HK-2 (cell line): ENCODE measurements around the gene NEIL1.

Experiments
- DNase-seq: peaks from one replicate; pipeline ENCODE4 v3.0.0-alpha.2; 2018; ENCODE audit not compliant: unreplicated experiment

NEIL1 gene

GRCh38 chr15:75356517-75356916, 9.7 kb downstream of the NEIL1 start:
- no peak for DNase-seq

GRCh38 chr15:75357976-75358673, 11.3 kb downstream of the NEIL1 start:
- DNase-seq = no peak

DNA sequence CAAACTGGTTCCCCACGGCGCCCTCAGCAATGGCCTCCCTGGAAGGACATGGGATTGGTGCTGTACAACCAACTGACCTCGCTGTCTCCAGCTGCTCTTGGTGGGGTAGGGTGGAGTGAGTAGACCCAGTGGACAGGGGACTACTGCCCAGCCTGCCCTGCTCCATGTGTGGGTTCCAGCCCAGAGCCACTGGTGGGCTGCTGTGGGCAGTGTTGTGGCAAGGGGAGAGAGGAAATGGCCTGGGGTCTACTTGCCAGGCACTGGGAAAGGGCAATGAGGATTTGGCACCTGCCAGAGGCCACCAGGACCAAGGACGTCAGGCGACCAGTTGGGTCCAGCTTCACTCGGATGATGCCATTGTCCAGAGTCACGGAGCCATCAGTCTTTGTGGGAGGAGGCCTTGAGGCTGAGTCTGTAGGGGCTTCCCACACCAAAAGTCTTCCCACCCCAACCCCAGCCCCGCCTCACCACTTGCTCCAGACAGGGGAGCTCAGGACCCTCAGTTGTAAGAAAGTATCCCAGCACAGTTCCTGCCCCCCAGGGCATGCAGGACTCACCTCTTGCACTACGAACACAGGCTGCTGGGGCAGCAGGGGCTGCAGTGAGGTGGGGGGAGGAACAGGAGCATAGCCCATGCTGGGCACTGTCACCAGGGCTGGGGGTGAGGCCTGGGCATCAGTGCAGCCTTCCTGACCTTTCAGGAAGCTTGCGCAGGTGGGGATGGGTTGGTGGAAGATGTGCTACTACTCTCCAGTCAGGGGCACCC, 12.1 kb downstream of the NEIL1 start:
- no peak for DNase-seq

DNA sequence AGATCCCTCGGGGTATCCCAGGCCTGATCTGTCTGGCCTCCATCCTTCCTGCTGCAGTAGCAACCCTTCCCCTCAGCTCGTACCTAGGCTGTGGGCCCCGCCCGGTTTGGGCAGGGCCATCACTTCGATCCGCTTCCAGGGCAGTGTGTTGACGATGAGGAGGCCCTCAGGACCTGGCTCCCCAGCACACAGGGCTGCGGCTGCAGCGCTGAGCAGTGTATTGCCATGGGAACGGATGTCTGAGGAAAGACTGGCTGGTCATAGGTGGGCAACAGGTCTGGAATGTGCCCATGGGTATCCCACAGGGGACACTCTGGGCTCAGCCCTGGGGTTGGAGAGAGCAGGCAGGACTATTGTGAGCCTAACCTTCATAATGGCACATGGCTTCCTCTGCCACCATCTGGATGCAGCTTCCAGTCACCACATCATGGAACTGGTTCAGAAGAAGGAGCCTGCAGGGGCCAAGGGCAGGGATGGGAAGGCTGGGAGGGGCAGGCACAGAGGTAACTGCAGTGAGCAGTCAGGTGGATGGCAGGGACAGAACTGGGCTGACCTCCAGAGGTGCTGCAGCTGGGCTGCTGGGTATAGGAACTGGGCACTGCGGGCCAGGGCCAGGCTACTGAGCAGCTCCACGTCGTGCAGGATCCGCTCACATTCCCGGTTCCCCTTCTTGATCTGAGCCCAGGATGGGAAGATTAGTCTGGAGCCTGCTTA, 12.9 kb downstream of the NEIL1 start:
- DNase-seq = no peak

DNA sequence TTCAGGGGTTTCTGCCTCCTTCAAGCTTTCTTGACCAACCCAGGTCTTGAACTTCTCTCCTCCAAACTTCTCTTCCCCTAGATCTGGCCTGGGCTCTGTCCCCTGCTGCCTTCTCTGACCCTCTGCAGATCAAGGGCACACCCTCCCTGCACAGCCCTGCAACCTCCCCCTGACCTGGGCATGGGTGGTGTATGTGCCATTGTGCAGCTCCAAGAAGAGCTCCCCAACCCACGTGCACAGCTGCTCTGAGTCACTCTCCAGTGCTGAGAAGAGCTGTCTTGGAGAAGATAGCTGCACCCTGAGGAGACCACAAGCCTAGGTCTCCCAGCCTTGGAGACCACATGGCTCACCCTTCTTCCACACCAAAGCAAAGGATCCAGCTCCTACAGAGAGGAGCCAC, 13.6 kb downstream of the NEIL1 start:
- DNase-seq = no peak

- DNase-seq = no peak
These were observed 14.0 kb downstream of the NEIL1 start for GRCh38 chr15:75360856-75361255.

DNA sequence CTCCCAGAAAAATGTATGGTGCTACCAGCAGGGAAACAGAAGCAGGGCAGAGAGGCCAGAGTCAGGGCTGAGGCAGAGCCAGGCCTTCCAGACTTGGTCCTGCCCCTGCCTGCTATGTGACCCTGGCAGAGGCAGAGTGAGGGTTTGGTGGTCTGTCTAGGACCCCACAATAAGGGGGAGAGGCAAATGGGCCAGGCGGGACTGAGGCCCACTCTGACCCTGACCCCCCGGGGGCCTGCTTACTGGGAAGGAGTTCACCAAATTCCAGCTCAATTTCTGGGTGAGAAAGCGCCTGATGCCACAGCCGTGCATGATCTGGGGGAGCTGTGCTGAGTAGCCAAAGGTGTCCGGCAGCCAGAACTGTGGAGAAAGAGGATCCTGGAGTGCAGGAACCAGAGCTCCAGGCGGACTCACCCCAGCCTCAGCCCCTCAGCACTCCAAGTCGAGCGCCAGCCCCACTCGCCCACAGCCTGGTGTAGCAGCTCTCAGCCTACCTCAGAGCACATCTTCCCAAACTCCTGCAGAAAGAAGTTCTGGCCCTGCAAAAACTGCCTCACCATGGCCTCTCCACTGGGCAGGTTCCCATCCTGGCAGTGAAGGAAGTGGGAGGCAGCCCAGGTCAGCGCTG, 14.6 kb downstream of the NEIL1 start:
- DNase-seq = no peak

- no peak for DNase-seq
These were observed 15.3 kb downstream of the NEIL1 start for GRCh38 chr15:75361989-75362641.

DNA sequence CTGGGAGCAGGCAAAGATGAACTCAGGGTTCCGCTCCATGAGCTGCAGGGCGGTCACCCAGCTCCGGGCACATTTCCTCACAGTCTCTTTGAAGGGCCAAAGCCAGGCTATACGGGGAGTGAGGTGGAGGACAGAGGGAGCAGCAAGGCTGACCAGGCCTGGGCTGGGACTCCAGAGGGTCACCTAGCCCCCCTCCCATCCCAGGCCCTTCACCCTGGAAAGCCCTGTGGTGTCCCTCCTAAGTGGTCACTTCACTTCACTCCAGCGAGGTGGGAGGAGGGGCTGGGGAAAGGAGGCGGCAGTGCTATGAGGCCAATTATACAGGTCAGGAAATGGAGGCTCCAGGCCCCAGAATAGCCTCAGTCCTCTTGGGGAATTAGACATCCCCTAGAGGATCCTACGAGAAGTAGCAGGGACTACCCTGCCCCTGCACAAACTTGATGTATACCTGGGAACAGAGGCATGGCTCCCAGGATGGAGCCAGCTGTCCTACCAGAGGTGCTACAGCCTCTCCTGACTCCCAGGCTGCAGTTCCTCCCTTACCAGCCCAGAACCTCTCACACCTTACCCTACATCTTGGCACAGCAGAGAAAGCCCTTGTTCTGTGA, 15.9 kb downstream of the NEIL1 start:
- DNase-seq = no peak

DNA sequence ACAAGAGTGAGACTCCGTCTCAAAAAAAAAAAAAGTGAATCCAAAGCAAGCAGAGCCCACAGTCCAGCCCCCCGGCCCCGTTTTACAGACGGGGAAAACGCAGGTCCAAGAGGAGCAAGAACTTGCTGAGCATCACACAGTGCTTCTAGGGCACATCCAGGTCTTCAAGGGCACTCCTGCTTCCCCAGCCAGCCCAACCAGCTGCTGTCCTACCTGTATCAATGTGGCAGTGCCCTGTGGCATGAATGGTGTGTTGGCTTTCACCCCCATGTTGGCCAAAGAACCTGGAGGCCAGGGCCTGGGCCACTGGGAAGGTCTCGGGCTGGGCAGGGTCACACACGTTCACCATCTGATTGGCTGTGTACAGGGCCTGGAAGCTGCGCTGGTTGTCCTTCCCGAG, 16.9 kb downstream of the NEIL1 start:
- DNase-seq = no peak

- DNase-seq = no peak
These were observed 18.0 kb downstream of the NEIL1 start for GRCh38 chr15:75364881-75365280.

GRCh38 chr15:75366163-75366562, 19.3 kb downstream of the NEIL1 start:
- DNase-seq = no peak

DNA sequence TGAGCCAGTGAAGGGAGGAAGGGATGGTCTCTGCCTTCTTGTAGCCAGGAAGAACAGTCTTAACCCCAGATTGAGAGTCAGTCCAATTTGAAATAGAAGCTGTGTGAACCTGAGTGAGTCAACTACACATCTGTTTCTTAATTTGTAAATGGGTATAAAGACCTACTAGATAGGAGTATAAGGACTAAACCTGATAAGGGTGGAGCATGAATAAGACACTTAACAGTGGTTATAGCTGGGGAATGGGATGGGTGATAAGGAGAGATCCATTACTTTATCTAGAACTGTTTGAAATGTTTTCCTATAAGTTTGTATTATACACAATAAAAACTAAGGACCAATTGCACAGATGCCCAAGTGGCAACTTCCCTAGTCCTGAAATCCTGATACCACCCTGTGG, 20.2 kb downstream of the NEIL1 start:
- DNase-seq = no peak

- DNase-seq = no peak
These were observed 20.6 kb downstream of the NEIL1 start for GRCh38 chr15:75367406-75367912.

DNA sequence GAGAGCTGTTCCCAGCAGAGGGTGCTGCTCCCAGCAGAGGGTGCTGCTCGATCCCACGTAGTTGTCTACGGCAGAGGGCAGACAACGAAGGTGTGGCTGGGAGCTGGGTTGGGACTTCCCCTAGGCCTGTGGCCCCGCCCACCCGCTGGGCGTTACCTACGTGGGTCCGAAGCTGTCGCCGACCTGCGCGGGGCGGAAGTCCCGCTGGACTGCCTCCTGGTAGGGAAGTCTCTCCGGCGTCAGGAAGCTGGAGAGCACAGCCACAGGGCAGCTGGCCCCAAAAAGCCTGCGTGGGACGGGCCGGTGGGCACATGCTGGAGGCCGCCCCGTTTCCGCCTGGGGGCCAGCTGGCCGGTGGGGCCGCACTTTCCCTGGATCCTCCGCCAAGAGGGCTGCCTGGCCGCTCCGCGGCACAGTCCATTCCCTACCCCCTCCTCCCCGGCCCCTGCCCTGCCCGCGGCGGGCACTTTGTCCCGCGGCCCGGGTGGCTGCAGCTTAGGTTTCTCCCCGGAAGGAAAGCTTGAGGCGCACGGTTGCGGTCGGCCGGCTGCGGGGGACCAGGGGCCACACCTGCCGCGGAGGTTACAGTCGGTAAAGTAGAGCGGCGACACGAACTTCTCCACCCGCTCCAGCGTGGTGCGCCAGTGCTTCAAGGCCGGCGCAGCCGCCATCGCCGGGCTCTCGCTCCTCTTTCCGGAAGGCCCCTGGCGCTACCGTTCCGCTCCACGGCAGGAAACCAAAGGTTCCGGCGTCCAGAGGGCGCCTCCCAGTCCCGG, 21.3 kb downstream of the NEIL1 start, which contains the start of gene MAN2C1:
Gene MAN2C1, minus strand, starts transcription at position 695 of the 776 bp plus-strand sequence. Its CDS starts 24 bp downstream, at position 671.
- peak; percentile 93 for DNase-seq

GRCh38 chr15:75368689-75369239, 21.9 kb downstream of the NEIL1 start:
- no peak for DNase-seq

DNA sequence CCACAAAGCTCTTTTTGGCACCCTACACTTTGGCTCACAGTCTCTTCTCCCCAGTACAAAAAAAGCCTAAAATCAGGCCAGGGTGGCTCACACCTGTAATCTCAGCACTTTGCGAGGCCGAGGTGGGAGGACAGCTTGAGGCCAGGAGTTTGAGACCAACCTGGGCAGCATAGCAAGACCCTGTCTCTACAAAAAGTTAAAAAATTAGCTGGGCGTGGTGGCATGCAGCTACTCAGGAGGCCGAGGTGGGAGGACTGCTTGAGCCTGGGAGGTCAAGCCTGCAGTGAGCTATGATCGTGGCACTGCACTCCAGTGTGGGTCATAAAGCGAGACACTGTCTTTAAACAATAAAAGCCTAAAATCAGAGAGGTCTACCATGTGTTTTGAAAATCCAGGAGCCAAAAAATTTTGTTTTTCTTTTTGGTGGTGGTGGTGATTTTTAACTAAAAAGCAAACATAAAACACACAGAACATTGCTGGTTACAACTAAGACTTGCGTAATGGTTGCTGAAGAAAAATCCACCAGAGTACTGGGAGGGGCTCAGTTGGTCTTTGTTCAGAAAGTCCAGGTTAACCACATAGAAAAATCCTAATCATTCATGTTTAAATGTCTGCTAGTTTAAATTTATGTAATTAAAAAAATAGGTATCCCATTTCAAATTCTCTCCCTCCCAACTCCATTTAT, 23.2 kb downstream of the NEIL1 start:
- no peak for DNase-seq

GRCh38 chr15:75371486-75371885, 24.6 kb downstream of the NEIL1 start:
- DNase-seq = no peak
